ENCODE measurements around the gene RBFOX2.
"Not testable (repeated sequence)": the region's sequence is repeated elsewhere in the genome, so short reads cannot be mapped to it uniquely, and the experiment has no call there.

The RBFOX2 gene

GRCh38 chr22:36044517-36044916 is 15.9 kb upstream of the RBFOX2 start:
- not testable (repeated sequence) for DNase-seq (ENCODE audit: low read depth, low spot score)

- no peak for DNase-seq (ENCODE audit: low read depth, low spot score)
Measured at GRCh38 chr22:36042240-36042639, 13.6 kb upstream of the RBFOX2 start.

GRCh38 chr22:36039125-36039524 is 10.5 kb upstream of the RBFOX2 start:
- no peak for DNase-seq (ENCODE audit: low read depth, low spot score)

GRCh38 chr22:36037102-36037758 is 8.6 kb upstream of the RBFOX2 start:
- DNase-seq (ENCODE audit: low read depth, low spot score): no peak

GRCh38 chr22:36036167-36036624 is 7.6 kb upstream of the RBFOX2 start:
- DNase-seq (ENCODE audit: low read depth, low spot score): no peak

- no peak for DNase-seq (ENCODE audit: low read depth, low spot score)
Measured at GRCh38 chr22:36032611-36033010, 4.0 kb upstream of the RBFOX2 start.

- DNase-seq (ENCODE audit: low read depth, low spot score): no peak
Measured at GRCh38 chr22:36029406-36029755, 757 bp upstream of the RBFOX2 start.

- no peak for DNase-seq (ENCODE audit: low read depth, low spot score)
Measured at GRCh38 chr22:36027935-36028645, 534 bp downstream of the RBFOX2 start.

- no peak for DNase-seq (ENCODE audit: low read depth, low spot score)
Measured at GRCh38 chr22:36027579-36027934, 1.1 kb downstream of the RBFOX2 start.

- DNase-seq (ENCODE audit: low read depth, low spot score): no peak
Measured at GRCh38 chr22:36026741-36027140, 1.9 kb downstream of the RBFOX2 start.

- DNase-seq (ENCODE audit: low read depth, low spot score): no peak
Measured at GRCh38 chr22:36022697-36023096, 5.9 kb downstream of the RBFOX2 start.

GRCh38 chr22:36022162-36022561 is 6.5 kb downstream of the RBFOX2 start:
- no peak for DNase-seq (ENCODE audit: low read depth, low spot score)

GRCh38 chr22:36021606-36022153 is 6.9 kb downstream of the RBFOX2 start:
- DNase-seq (ENCODE audit: low read depth, low spot score): no peak

GRCh38 chr22:36020865-36021264 is 7.8 kb downstream of the RBFOX2 start:
- not testable (repeated sequence) for DNase-seq (ENCODE audit: low read depth, low spot score)

GRCh38 chr22:36017651-36018091 is 11.0 kb downstream of the RBFOX2 start:
- DNase-seq (ENCODE audit: low read depth, low spot score): no peak

GRCh38 chr22:36016684-36017083 is 11.9 kb downstream of the RBFOX2 start:
- DNase-seq (ENCODE audit: low read depth, low spot score): no peak

- DNase-seq (ENCODE audit: low read depth, low spot score): no peak
Measured at GRCh38 chr22:36015811-36016529, 12.7 kb downstream of the RBFOX2 start.

- no peak for DNase-seq (ENCODE audit: low read depth, low spot score)
Measured at GRCh38 chr22:36015155-36015810, 13.3 kb downstream of the RBFOX2 start.

GRCh38 chr22:36014546-36015074 is 14.0 kb downstream of the RBFOX2 start:
- DNase-seq (ENCODE audit: low read depth, low spot score): no peak

GRCh38 chr22:36012332-36012731 is 16.3 kb downstream of the RBFOX2 start:
- DNase-seq (ENCODE audit: low read depth, low spot score): no peak

GRCh38 chr22:36010882-36011281 is 17.7 kb downstream of the RBFOX2 start:
- DNase-seq (ENCODE audit: low read depth, low spot score): no peak

- no peak for DNase-seq (ENCODE audit: low read depth, low spot score)
Measured at GRCh38 chr22:36010090-36010489, 18.5 kb downstream of the RBFOX2 start.
